H9 (cell line): ENCODE measurements around the gene RPL27A. TPM values are rescaled to one million over a fixed set of nuclear protein-coding genes. Genes with fewer than 3 reads are reported as not detected.

Experiments used
- DNase-seq: peaks from one replicate; pipeline ENCODE4 v3.0.0-alpha.2; 2017
- H2AFZ ChIP-seq: one replicate; pipeline ENCODE4 v1.6.1; 2013; ENCODE audit warnings: mild to moderate bottlenecking, low read length, control low read depth, moderate library complexity
- H2AK5ac ChIP-seq: 2 replicates; pipeline ENCODE4 v1.6.1; 2013; ENCODE audit warnings: low read length, control low read depth, mixed read lengths; ENCODE audit not compliant: insufficient read length
- H2BK120ac ChIP-seq: one replicate; pipeline ENCODE4 v1.6.1; 2013; ENCODE audit warnings: low read depth, mild to moderate bottlenecking, low read length, control low read depth, inconsistent platforms; ENCODE audit not compliant: poor library complexity, severe bottlenecking
- H2BK12ac ChIP-seq: 2 replicates; pipeline ENCODE4 v1.6.1; 2013; ENCODE audit warnings: low read length, control low read depth, mixed read lengths, low read depth; ENCODE audit not compliant: insufficient read length
- H2BK15ac ChIP-seq: 2 replicates; pipeline ENCODE4 v1.6.1; 2013; ENCODE audit warnings: low read depth, low read length, control low read depth
- H2BK20ac ChIP-seq: one replicate; pipeline ENCODE4 v1.6.1; 2013; ENCODE audit warnings: low read depth, mild to moderate bottlenecking, low read length, control low read depth, inconsistent platforms; ENCODE audit not compliant: poor library complexity, severe bottlenecking
- H2BK5ac ChIP-seq: 2 replicates; pipeline ENCODE4 v1.6.1; 2013; ENCODE audit warnings: low read length, control low read depth, mixed read lengths; ENCODE audit not compliant: insufficient read length
- H3K14ac ChIP-seq: 2 replicates; pipeline ENCODE4 v1.6.1; 2013; ENCODE audit warnings: low read length, control low read depth; ENCODE audit not compliant: insufficient read depth
- H3K18ac ChIP-seq: 2 replicates; pipeline ENCODE4 v1.6.1; 2013; ENCODE audit warnings: low read depth, mild to moderate bottlenecking, mixed read lengths, low read length, control low read depth; ENCODE audit not compliant: insufficient read length
- H3K23ac ChIP-seq: 2 replicates; pipeline ENCODE4 v1.6.1; 2013; ENCODE audit warnings: low read length, control low read depth, mixed read lengths, low read depth; ENCODE audit not compliant: insufficient read length
- H3K23me2 ChIP-seq: 2 replicates; pipeline ENCODE4 v1.6.1; 2013; ENCODE audit warnings: low read depth, mild to moderate bottlenecking, mixed read lengths, low read length, control low read depth; ENCODE audit not compliant: insufficient read length, poor library complexity, severe bottlenecking
- H3K27ac ChIP-seq: 2 replicates; pipeline ENCODE4 v1.5.1; 2013; ENCODE audit warnings: low read length, control low read depth, mixed read lengths, low read depth; ENCODE audit not compliant: insufficient read length
- H3K27me3 ChIP-seq: 2 replicates; pipeline ENCODE4 v1.6.1; 2013; ENCODE audit warnings: low read length, control low read depth, inconsistent platforms; ENCODE audit not compliant: insufficient read depth
- H3K4ac ChIP-seq: 2 replicates; pipeline ENCODE4 v1.6.1; 2013; ENCODE audit warnings: low read depth, mild to moderate bottlenecking, control low read depth, inconsistent platforms, low read length, moderate library complexity
- H3K4me1 ChIP-seq: 2 replicates; pipeline ENCODE4 v1.6.1; 2013; ENCODE audit warnings: low read length, control low read depth, inconsistent platforms; ENCODE audit not compliant: insufficient read depth
- H3K4me2 ChIP-seq: 2 replicates; pipeline ENCODE4 v1.6.1; 2013; ENCODE audit warnings: low read length, control low read depth, mixed read lengths; ENCODE audit not compliant: insufficient read length, insufficient read depth
- H3K56ac ChIP-seq: 2 replicates; pipeline ENCODE4 v1.6.1; 2013; ENCODE audit warnings: low read depth, mild to moderate bottlenecking, mixed read lengths, low read length, control low read depth; ENCODE audit not compliant: insufficient read length
- H3K79me1 ChIP-seq: 2 replicates; pipeline ENCODE4 v1.6.1; 2013; ENCODE audit warnings: low read depth, mild to moderate bottlenecking, moderate library complexity, low read length, control low read depth, inconsistent platforms; ENCODE audit not compliant: insufficient read depth, poor library complexity, severe bottlenecking
- H3K79me2 ChIP-seq: 2 replicates; pipeline ENCODE4 v1.6.1; 2013; ENCODE audit warnings: low read length, control low read depth, inconsistent platforms; ENCODE audit not compliant: insufficient read depth
- H3K9ac ChIP-seq: 2 replicates; pipeline ENCODE4 v1.6.1; 2013; ENCODE audit warnings: low read length, control low read depth, mixed read lengths; ENCODE audit not compliant: insufficient read length; ENCODE audit errors: extremely low read depth
- H3K9me3 ChIP-seq: one replicate; pipeline ENCODE4 v1.6.1; 2013; ENCODE audit warnings: low read depth, low read length, inconsistent platforms; ENCODE audit not compliant: control insufficient read depth
- H3T11ph ChIP-seq: one replicate; pipeline ENCODE4 v1.6.1; 2013; ENCODE audit warnings: mild to moderate bottlenecking, low read length, control low read depth, inconsistent platforms
- H4K20me1 ChIP-seq: one replicate; pipeline ENCODE4 v1.6.1; 2013; ENCODE audit not compliant: control insufficient read depth, insufficient read length, insufficient read depth
- H4K5ac ChIP-seq: 2 replicates; pipeline ENCODE4 v1.6.1; 2013; ENCODE audit warnings: low read depth, mild to moderate bottlenecking, mixed read lengths, low read length, control low read depth; ENCODE audit not compliant: insufficient read length
- H4K8ac ChIP-seq: replicated peaks from 2 replicates; pipeline ENCODE4 v1.6.1; 2013; ENCODE audit warnings: low read length, control low read depth, mixed read lengths, low read depth; ENCODE audit not compliant: insufficient read length
- H4K91ac ChIP-seq: 2 replicates; pipeline ENCODE4 v1.6.1; 2013; ENCODE audit warnings: low read depth, mild to moderate bottlenecking, moderate library complexity, mixed read lengths, low read length, control low read depth; ENCODE audit not compliant: insufficient read length
- H3K27ac Mint-ChIP-seq, 3 experiments: 2 replicates in 2 of 3; 3 replicates in 1 of 3; pipeline ENCODE4 v1.8.0; 2020 to 2021; ENCODE audit warnings: mixed read lengths in 3 of 3, mild to moderate bottlenecking in 1 of 3, moderate library complexity in 1 of 3
- H3K27me3 Mint-ChIP-seq: 2 replicates; pipeline ENCODE4 v1.8.0; 2021; ENCODE audit warnings: low read depth, mild to moderate bottlenecking, moderate library complexity, mixed read lengths
- H3K36me3 Mint-ChIP-seq, 3 experiments: 2 replicates in 2 of 3; 3 replicates in 1 of 3; pipeline ENCODE4 v1.8.0; 2020 to 2021; ENCODE audit warnings: low read depth in 3 of 3, mixed read lengths in 3 of 3; ENCODE audit not compliant: insufficient read depth in 1 of 3
- H3K4me1 Mint-ChIP-seq, 2 experiments: 2 replicates each; pipeline ENCODE4 v1.8.0; 2020; ENCODE audit warnings: mixed read lengths in 2 of 2
- H3K4me3 Mint-ChIP-seq, 2 experiments: 2 replicates in 1 of 2; 3 replicates in 1 of 2; pipeline ENCODE4 v1.8.0; 2020 to 2021; ENCODE audit warnings: mild to moderate bottlenecking in 2 of 2, mixed read lengths in 2 of 2, moderate library complexity in 1 of 2
- H3K9me3 Mint-ChIP-seq, 2 experiments: 2 replicates in 1 of 2; 3 replicates in 1 of 2; pipeline ENCODE4 v1.8.0; 2020; ENCODE audit warnings: mild to moderate bottlenecking in 2 of 2, mixed read lengths in 2 of 2, moderate library complexity in 1 of 2
- CTCF ChIP-seq: fragments of 200-600 bp; sonication (generic); conservative IDR thresholded peaks from 3 replicates; pipeline ENCODE4 v1.8.0; 2021; ENCODE audit warnings: antibody characterized with exemption, mild to moderate bottlenecking
- WGBS: extraction: QIAGEN DNeasy Blood & Tissue Kit; methylation state at CpG from one replicate; pipeline ENCODE4 v1.1.7; 2013; ENCODE audit warnings: missing lambda C conversion rate, low lambda C conversion rate, mixed read lengths; ENCODE audit not compliant: insufficient read length; ENCODE audit errors: extremely low coverage; 5-methylcytosine and 5-hydroxymethylcytosine counted together
- total RNA-seq: library from RNA; stranded (reverse); gene quantifications from 2 replicates; pipeline ENCODE4 v1.2.1, GENCODE V29; 2021

The RPL27A gene
- total RNA-seq, 1 experiment from 2014 or later, result 1,152 TPM

- WGBS, result no CpG with 5 or more reads among the region's 15 CpGs
- Histone ChIP-seq H2BK120ac (no peak overlapping the region), H2AK5ac (no peak overlapping the region), H3K56ac (no peak overlapping the region), H3K79me2 (no peaks in the 10 kb centered on the region; the same call in 1 of the 2 replicates), H3K4ac (no peak overlapping the region), H3K18ac (peak overlapping the region; percentile 30), H2BK5ac (no peak overlapping the region), H3K27ac (no peak overlapping the region), H3K23me2 (no peaks in the 10 kb centered on the region), H4K20me1 (no peaks in the 10 kb centered on the region), H3K23ac (no peak overlapping the region), H4K5ac (no peak overlapping the region), H4K91ac (no peak overlapping the region), H3K79me1 (no peaks in the 10 kb centered on the region), H2BK12ac (no peak overlapping the region), H2BK15ac (no peak overlapping the region), H2BK20ac (no peak overlapping the region), H2AFZ (no peak overlapping the region), H3K27me3 (no peaks in the 10 kb centered on the region), H3K4me2 (no peak overlapping the region), H3K4me1 (no peaks in the 10 kb centered on the region), H4K8ac (no peak overlapping the region), H3K14ac (no peak overlapping the region), H3T11ph (no peak overlapping the region), H3K9me3 (no peaks in the 10 kb centered on the region), H3K9ac (no peak overlapping the region)
- peak overlapping the region; percentile 5 to 57 (median 19); a peak in 5 of 7 replicates for H3K27ac Mint-ChIP-seq
- H3K36me3 Mint-ChIP-seq, result no peaks in the 10 kb centered on the region
- H3K4me3 Mint-ChIP-seq, result no peak overlapping the region
- TF ChIP-seq CTCF, result no peak
- H3K9me3 Mint-ChIP-seq, result no peaks in the 10 kb centered on the region
- H3K4me1 Mint-ChIP-seq, result peaks cover 12 to 20% of the 10 kb centered on the region in 2 experiments
- H3K27me3 Mint-ChIP-seq, result no peaks in the 10 kb centered on the region
- no peak for DNase-seq
These were observed 24.1 kb upstream of the RPL27A start for GRCh38 chr11:8658321-8659057.
